Upper lobe of left lung (tissue), 6 donors: ENCODE results near the gene ADH5. TPM values are rescaled to one million over a fixed set of nuclear protein-coding genes. Genes with fewer than 3 reads are reported as not detected.
A peak's percentile ranks its signal among the peaks of the same experiment; 100 is the strongest.

ENCODE experiments used
- ATAC-seq, 2 donors: fragments of 200-7000 bp; cut with Tn5 transposase; one replicate each; pipeline ENCODE4 v1.9.1; 2022; ENCODE audit warnings: mild to moderate bottlenecking in 2 of 2, moderate library complexity in 2 of 2; ENCODE audit not compliant: low FRiP score in 2 of 2
- DNase-seq, 2 donors: peaks; one replicate each; pipeline ENCODE4 v3.0.0-alpha.2; 2019 to 2020
- H3K27ac ChIP-seq, 4 donors: fragments of 200-600 bp; sonication (generic); one replicate each; pipeline ENCODE4 v1.5.1; 2016 to 2019
- H3K27me3 ChIP-seq, 4 donors: fragments of 200-600 bp; sonication (generic); one replicate each; pipeline ENCODE4 v1.5.1; 2017 to 2019
- H3K36me3 ChIP-seq, 4 donors: fragments of 200-600 bp; sonication (generic); one replicate each; pipeline ENCODE4 v1.5.1; 2016 to 2019
- H3K4me1 ChIP-seq, 4 donors: fragments of 200-600 bp; sonication (generic); one replicate each; pipeline ENCODE4 v1.5.1; 2018 to 2019
- H3K4me3 ChIP-seq, 4 donors: fragments of 200-600 bp; sonication (generic); one replicate each; pipeline ENCODE4 v1.5.1; 2017 to 2019; ENCODE audit warnings: mild to moderate bottlenecking in 2 of 4, moderate library complexity in 1 of 4
- H3K9me3 ChIP-seq, 4 donors: fragments of 200-600 bp; sonication (generic); one replicate each; pipeline ENCODE4 v1.5.1; 2018 to 2019
- EP300 ChIP-seq, 4 donors: sonication (generic); formaldehyde crosslinking; IDR thresholded peaks; one replicate each; pipeline ENCODE4 v1.5.1; 2017; ENCODE audit warnings: antibody characterized with exemption in 4 of 4, control low read depth in 2 of 4
- POLR2A ChIP-seq, 4 donors: fragments of 450-650 bp; IDR thresholded peaks; one replicate each; pipeline ENCODE4 v1.5.1; 2016 to 2017; ENCODE audit warnings: antibody characterized with exemption in 4 of 4, mild to moderate bottlenecking in 2 of 4
- POLR2AphosphoS5 ChIP-seq, 2 donors: sonication (generic); formaldehyde crosslinking; IDR thresholded peaks; one replicate each; pipeline ENCODE4 v1.5.1; 2017; ENCODE audit warnings: antibody characterized with exemption in 2 of 2
- WGBS, 2 donors: methylation state at CpG; one replicate each; pipeline ENCODE4 v1.1.5; 2017 to 2018; 5-methylcytosine and 5-hydroxymethylcytosine counted together
- total RNA-seq, 6 donors: library from RNA; depleted of rRNA in 4 of 6; stranded (reverse); fragments of >200 nt in 4 of 6; gene quantifications; one replicate each; pipeline versions ENCODE4 v1.1.0 to v1.2.1, GENCODE V29; 2016 to 2021
- TF ChIP-seq, protein P1 (sequence below), 6 experiments: fragments of 450-650 bp in 4 of 6; fragments of 200-600 bp in 2 of 6; sonication (generic) in 2 of 6; IDR thresholded peaks; one replicate each; pipeline ENCODE4 v1.5.1; 2016 to 2019; ENCODE audit warnings: antibody characterized with exemption in 6 of 6
- donor health status: DM: no; HTN: no; CAD: no; lungs with moderate emphysema.
- donor health status: DM: no; HTN: yes; CAD: no; lungs with severe emphysema.

The ADH5 gene
- total RNA-seq, 6 donors from 2014 or later, result 46.1 to 188 (median 97.6) TPM

DNA sequence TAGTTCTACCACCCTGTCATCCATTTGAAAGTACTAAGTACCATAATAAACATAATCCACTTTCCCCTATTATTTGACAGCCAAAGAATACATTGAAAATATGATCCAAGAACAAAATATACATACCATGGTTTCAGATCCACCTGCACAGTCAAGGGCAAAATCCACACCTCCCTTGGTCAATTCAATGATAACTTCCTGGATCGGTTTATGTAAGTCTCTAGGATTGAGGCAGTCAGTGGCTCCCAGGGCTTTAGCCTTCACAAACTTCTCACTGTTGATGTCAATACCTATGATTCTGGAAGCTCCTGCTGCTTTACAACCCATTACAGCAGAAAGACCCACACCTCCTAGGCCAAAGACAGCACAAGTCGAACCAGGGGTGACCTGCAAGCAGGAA lies 42.8 kb upstream of the ADH5 start:
- DNase-seq (no peak), ATAC-seq (no peak)
- WGBS, 2 donors, result 50 to 93% methylated on average over 1 to 2 of the region's 2 CpGs
- no peaks in the 10 kb centered on the region for H3K36me3 ChIP-seq
- no peaks in the 10 kb centered on the region for H3K27me3 ChIP-seq
- TF ChIP-seq EP300 (IDR thresholded peaks at IDR 0.05), result no peak
- no peak for TF ChIP-seq POLR2A (IDR thresholded peaks at IDR 0.05)
- TF ChIP-seq, protein P1, sequence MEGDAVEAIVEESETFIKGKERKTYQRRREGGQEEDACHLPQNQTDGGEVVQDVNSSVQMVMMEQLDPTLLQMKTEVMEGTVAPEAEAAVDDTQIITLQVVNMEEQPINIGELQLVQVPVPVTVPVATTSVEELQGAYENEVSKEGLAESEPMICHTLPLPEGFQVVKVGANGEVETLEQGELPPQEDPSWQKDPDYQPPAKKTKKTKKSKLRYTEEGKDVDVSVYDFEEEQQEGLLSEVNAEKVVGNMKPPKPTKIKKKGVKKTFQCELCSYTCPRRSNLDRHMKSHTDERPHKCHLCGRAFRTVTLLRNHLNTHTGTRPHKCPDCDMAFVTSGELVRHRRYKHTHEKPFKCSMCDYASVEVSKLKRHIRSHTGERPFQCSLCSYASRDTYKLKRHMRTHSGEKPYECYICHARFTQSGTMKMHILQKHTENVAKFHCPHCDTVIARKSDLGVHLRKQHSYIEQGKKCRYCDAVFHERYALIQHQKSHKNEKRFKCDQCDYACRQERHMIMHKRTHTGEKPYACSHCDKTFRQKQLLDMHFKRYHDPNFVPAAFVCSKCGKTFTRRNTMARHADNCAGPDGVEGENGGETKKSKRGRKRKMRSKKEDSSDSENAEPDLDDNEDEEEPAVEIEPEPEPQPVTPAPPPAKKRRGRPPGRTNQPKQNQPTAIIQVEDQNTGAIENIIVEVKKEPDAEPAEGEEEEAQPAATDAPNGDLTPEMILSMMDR (IDR thresholded peaks at IDR 0.05), result no peak
- no peak for TF ChIP-seq POLR2AphosphoS5 (IDR thresholded peaks at IDR 0.05)
- no peak overlapping the region for H3K4me3 ChIP-seq
- no peak overlapping the region for H3K27ac ChIP-seq
- H3K9me3 ChIP-seq, result no peaks in the 10 kb centered on the region
- H3K4me1 ChIP-seq, result no peaks in the 10 kb centered on the region

DNA sequence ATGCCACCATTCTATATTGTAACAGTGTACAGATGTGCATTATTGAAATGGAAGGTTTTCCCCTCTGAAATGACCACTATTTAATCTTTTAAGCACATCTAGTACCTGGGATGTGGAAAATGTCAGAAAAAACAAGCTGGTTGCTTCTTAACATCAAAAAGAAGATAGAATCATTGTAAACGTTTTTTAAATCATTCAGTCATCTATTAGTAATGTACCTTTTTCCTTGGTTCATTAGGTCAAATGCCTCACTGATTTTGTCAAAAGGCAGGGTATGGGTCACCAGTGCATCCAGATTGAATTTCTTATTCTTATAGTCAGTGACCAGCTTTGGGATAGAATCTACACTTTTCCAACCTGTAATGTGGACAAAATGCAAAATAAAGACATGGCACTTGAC lies 37.8 kb upstream of the ADH5 start:
- Histone ChIP-seq H3K27ac (no peak overlapping the region), H3K4me3 (no peak overlapping the region), H3K27me3 (no peaks in the 10 kb centered on the region), H3K36me3 (no peaks in the 10 kb centered on the region), H3K9me3 (no peaks in the 10 kb centered on the region), H3K4me1 (no peaks in the 10 kb centered on the region)
- TF ChIP-seq EP300 (IDR thresholded peaks at IDR 0.05) (no peak), POLR2A (IDR thresholded peaks at IDR 0.05) (no peak), POLR2AphosphoS5 (IDR thresholded peaks at IDR 0.05) (no peak)
- TF ChIP-seq, protein P1 (IDR thresholded peaks at IDR 0.05), result no peak
- no peak for DNase-seq
- WGBS, 2 donors, result 70 to 73% methylated on average over 1 of the region's 1 CpG
- no peak for ATAC-seq

- no peaks in the 10 kb centered on the region for H3K9me3 ChIP-seq
- no peak overlapping the region for H3K27ac ChIP-seq
- ATAC-seq (no peak), DNase-seq (no peak)
- H3K36me3 ChIP-seq, result no peaks in the 10 kb centered on the region
- TF ChIP-seq POLR2A (IDR thresholded peaks at IDR 0.05) (no peak), POLR2AphosphoS5 (IDR thresholded peaks at IDR 0.05) (no peak), EP300 (IDR thresholded peaks at IDR 0.05) (no peak)
- TF ChIP-seq, protein P1 (IDR thresholded peaks at IDR 0.05), result no peak
- no peak overlapping the region for H3K4me3 ChIP-seq
- no peaks in the 10 kb centered on the region for H3K27me3 ChIP-seq
- WGBS, 2 donors, result 62 to 93% methylated on average over 4 of the region's 4 CpGs
- H3K4me1 ChIP-seq, result peaks cover 0 to 4% (median 0%) of the 10 kb centered on the region in 4 donors
These were observed 32.4 kb upstream of the ADH5 start for GRCh38 chr4:99121008-99121407.

DNA sequence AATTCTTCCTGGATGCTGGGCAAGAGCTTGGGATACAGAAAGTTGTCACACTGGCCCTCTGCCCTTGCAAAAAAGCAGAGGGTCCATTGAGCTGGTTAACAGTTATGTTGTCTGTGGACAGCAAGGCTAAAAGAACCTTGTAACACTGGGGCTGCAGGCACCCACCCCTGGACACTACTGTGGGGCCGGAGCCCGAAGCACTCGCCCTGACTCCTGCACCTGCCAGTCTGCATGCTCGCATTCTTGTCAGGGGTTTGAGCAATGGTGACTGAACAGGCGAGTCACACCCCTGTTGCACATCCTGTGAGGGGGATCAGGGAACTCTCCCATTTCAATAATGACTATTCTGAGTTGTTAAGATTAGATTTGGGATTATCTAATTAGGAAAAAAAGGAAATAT lies 31.9 kb upstream of the ADH5 start:
- ATAC-seq (no peak), DNase-seq (peak in 1 of 2 donors; percentile 18)
- TF ChIP-seq POLR2AphosphoS5 (IDR thresholded peaks at IDR 0.05) (no peak), EP300 (IDR thresholded peaks at IDR 0.05) (no peak), POLR2A (IDR thresholded peaks at IDR 0.05) (no peak)
- TF ChIP-seq, protein P1 (IDR thresholded peaks at IDR 0.05), result no peak
- H3K27me3 ChIP-seq, result no peaks in the 10 kb centered on the region
- WGBS, 2 donors, result 89 to 96% methylated on average over 2 to 5 of the region's 5 CpGs
- H3K36me3 ChIP-seq, result no peaks in the 10 kb centered on the region
- H3K27ac ChIP-seq, result no peak overlapping the region
- no peaks in the 10 kb centered on the region for H3K9me3 ChIP-seq
- H3K4me1 ChIP-seq, result peaks cover 0 to 4% (median 0%) of the 10 kb centered on the region in 4 donors
- no peak overlapping the region for H3K4me3 ChIP-seq
